T-helper 17 cell (primary cell): ENCODE results near the gene RBM19. TPM values are rescaled to one million over a fixed set of nuclear protein-coding genes. Genes with fewer than 3 reads are reported as not detected.

Source experiments
- ATAC-seq: fragments of 150-1000 bp; cut with Tn5 transposase; 2 replicates; pipeline ENCODE4 v1.10.0; 2021; ENCODE audit warnings: mild to moderate bottlenecking, moderate library complexity
- DNase-seq, 3 donors: peaks; one replicate each; pipeline versions ENCODE4 v3.0.0 to v3.0.0-alpha.2; 2020 to 2021
- H3K9me3 ChIP-seq: one replicate; pipeline ENCODE4 v1.7.0; 2013; ENCODE audit warnings: low read length, mild to moderate bottlenecking; ENCODE audit not compliant: control insufficient read depth, poor library complexity, severe bottlenecking
- H3K27ac Mint-ChIP-seq: one replicate; pipeline ENCODE4 v1.8.0; 2022; ENCODE audit warnings: mild to moderate bottlenecking, moderate library complexity, mixed read lengths
- H3K27me3 Mint-ChIP-seq: one replicate; pipeline ENCODE4 v1.8.0; 2022; ENCODE audit warnings: mixed read lengths
- H3K36me3 Mint-ChIP-seq: one replicate; pipeline ENCODE4 v1.8.0; 2022; ENCODE audit warnings: low read depth, mixed read lengths
- H3K4me1 Mint-ChIP-seq: one replicate; pipeline ENCODE4 v1.8.0; 2022; ENCODE audit warnings: mild to moderate bottlenecking, mixed read lengths
- H3K4me3 Mint-ChIP-seq: one replicate; pipeline ENCODE4 v1.8.0; 2022; ENCODE audit warnings: mild to moderate bottlenecking, moderate library complexity, mixed read lengths
- total RNA-seq, 4 donors: library from RNA in 2 of 4; stranded (reverse) in 2 of 4; gene quantifications; one replicate each; pipeline ENCODE4 v1.2.3 and lab custom pipeline; 2022 to 2026

RBM19 gene
- total RNA-seq, 2 donors from 2014 or later, result 52.9 to 63.0 TPM

GRCh38 chr12:113788020-113788856 lies 177.9 kb downstream of the RBM19 start:
- Mint-ChIP-seq H3K27ac (no peak overlapping the region), H3K27me3 (peaks cover 6% of the 10 kb centered on the region), H3K4me3 (no peak overlapping the region), H3K36me3 (peaks cover 2% of the 10 kb centered on the region), H3K4me1 (no peaks in the 10 kb centered on the region)
- no peak for DNase-seq
- no peaks in the 10 kb centered on the region for H3K9me3 ChIP-seq
- no peak for ATAC-seq

GRCh38 chr12:113786107-113786506 lies 180.0 kb downstream of the RBM19 start:
- Mint-ChIP-seq H3K4me3 (no peak overlapping the region), H3K27ac (no peak overlapping the region), H3K36me3 (no peaks in the 10 kb centered on the region), H3K27me3 (peaks cover 17% of the 10 kb centered on the region), H3K4me1 (no peaks in the 10 kb centered on the region)
- no peaks in the 10 kb centered on the region for H3K9me3 ChIP-seq
- no peak for DNase-seq
- no peak for ATAC-seq

DNA sequence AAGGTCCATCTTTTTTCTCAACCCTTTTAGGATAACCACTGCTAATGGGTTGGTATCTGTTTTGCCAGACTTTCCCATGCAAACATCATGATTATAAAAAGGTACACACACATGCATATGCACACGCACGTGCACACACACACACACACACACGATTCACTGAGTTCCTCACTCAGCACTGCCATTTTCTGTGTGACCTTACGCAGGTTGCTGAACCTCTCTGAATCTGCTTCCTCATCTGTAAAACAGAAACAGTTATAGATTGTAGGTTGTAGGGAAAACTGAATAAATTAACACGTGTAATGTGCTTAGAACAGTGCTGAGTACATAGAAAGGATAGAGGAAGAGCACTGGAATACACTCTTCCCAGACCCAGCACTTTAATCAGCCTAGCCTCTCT lies 182.3 kb downstream of the RBM19 start:
- no peaks in the 10 kb centered on the region for H3K9me3 ChIP-seq
- Mint-ChIP-seq H3K36me3 (no peaks in the 10 kb centered on the region), H3K27me3 (peaks cover 18% of the 10 kb centered on the region), H3K4me3 (no peak overlapping the region), H3K4me1 (no peaks in the 10 kb centered on the region), H3K27ac (no peak overlapping the region)
- no peak for DNase-seq
- ATAC-seq, result no peak

DNA sequence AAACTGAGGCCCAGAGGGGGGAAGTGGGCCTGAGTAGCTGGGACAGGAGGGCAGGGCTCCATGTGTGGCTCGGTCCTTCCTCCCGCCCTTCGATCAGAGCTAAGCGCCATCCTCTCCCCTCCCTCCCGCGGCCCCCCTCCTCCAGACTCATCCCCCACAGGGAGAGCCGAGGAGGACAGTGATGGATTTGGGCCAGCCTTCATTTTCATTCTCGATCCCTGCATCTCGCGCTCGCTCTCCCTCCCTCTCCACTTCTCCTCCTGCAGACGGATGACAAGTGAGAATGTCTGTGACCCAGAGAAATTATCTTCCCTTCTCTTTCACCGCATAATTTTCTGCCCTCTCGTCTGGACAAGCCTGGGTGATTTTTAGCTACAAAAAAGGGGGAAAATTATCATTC lies 183.3 kb downstream of the RBM19 start:
- Mint-ChIP-seq H3K27me3 (peaks cover 18% of the 10 kb centered on the region), H3K4me1 (no peaks in the 10 kb centered on the region), H3K4me3 (no peak overlapping the region), H3K27ac (no peak overlapping the region), H3K36me3 (no peaks in the 10 kb centered on the region)
- no peaks in the 10 kb centered on the region for H3K9me3 ChIP-seq
- ATAC-seq (no peak), DNase-seq (no peak)

DNA sequence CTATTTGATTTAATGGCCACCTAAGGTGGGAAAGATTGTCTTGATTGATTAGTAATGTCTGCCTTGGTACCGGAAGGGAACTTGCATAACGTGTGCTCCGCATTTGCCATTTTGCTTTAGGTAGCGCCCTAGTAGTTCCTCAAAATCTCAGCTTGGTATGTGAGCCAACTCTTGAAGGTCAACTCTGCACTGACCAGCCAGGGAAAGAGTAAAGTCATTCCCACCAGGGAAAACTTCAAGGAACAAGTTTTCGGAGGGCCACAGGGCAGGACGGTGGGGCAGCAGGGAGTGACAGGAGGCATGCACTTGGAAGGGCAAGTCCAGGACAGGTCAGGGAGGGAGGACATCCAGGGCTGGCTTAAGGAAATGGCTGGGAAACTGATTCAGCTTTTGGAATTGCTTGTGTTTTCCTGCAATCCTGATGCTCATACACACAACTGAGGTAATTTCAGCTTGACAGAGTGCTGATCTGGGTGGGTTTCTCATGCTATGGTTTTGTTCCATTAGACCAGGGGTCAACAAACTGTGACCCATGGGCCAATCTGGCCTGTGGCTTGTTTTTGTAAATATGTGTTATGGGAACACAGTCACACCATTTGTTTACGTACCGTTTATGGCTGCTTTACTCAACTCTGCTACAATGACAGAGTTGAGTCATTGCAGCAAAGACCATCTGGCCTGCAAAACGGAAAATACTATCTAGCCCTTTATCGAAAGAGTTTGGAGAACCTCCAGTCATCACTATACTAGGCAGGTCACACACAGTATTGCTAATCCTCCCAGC lies 184.5 kb downstream of the RBM19 start:
- H3K36me3 Mint-ChIP-seq, result no peaks in the 10 kb centered on the region
- ATAC-seq, result no peak
- H3K4me1 Mint-ChIP-seq, result no peaks in the 10 kb centered on the region
- no peaks in the 10 kb centered on the region for H3K9me3 ChIP-seq
- no peak overlapping the region for H3K27ac Mint-ChIP-seq
- no peak overlapping the region for H3K4me3 Mint-ChIP-seq
- no peak for DNase-seq
- peaks cover 19% of the 10 kb centered on the region for H3K27me3 Mint-ChIP-seq

DNA sequence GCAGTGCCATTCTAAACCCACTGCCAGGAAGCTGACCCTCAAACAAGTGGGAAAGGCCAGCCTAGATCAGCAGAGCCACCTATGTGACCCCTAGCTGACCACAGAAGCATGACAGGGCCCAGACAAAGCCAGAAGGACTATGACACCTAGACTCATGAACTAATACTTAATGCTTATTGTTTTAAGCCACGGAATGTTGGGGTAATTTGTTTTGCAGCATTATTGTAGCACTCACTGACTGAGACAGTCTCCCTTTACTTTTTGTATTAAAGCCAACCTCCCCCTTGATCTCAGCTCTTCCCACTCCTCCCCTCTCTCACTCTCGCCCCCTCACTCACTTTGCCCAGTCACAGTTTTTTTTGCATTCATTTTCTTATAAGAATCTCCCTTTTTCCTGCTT lies 186.4 kb downstream of the RBM19 start:
- H3K9me3 ChIP-seq, result no peaks in the 10 kb centered on the region
- no peak for ATAC-seq
- no peak overlapping the region for H3K4me3 Mint-ChIP-seq
- no peak for DNase-seq
- H3K27ac Mint-ChIP-seq, result no peak overlapping the region
- H3K4me1 Mint-ChIP-seq, result no peaks in the 10 kb centered on the region
- no peaks in the 10 kb centered on the region for H3K36me3 Mint-ChIP-seq
- peaks cover 26% of the 10 kb centered on the region for H3K27me3 Mint-ChIP-seq

- H3K36me3 Mint-ChIP-seq, result no peaks in the 10 kb centered on the region
- no peak for DNase-seq
- peaks cover 26% of the 10 kb centered on the region for H3K27me3 Mint-ChIP-seq
- no peak for ATAC-seq
- no peak overlapping the region for H3K27ac Mint-ChIP-seq
- H3K4me3 Mint-ChIP-seq, result no peak overlapping the region
- H3K9me3 ChIP-seq, result no peaks in the 10 kb centered on the region
- no peaks in the 10 kb centered on the region for H3K4me1 Mint-ChIP-seq
Observed at GRCh38 chr12:113778432-113779132, 187.5 kb downstream of the RBM19 start.

DNA sequence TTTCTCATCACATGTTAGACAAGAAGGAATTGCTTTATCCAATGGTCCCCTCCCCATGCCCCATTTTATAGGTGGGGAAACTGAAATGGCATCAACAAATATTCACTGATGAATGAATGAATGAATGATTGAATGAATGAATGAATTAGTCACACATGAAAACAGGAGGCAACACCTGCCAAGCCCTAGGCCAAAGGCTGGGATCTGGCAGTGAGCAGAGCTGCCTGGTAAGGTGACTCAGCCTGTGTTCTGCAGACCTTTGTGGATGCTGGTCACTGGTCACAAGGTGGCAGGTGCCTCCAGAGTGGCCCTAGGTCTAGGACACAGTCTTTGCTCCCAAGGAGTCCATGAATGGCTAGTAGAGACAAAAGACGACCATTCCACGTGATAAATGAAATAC lies 188.4 kb downstream of the RBM19 start:
- DNase-seq (no peak), ATAC-seq (no peak)
- peaks cover 26% of the 10 kb centered on the region for H3K27me3 Mint-ChIP-seq
- no peak overlapping the region for H3K4me3 Mint-ChIP-seq
- H3K4me1 Mint-ChIP-seq, result no peaks in the 10 kb centered on the region
- H3K27ac Mint-ChIP-seq, result no peak overlapping the region
- H3K9me3 ChIP-seq, result no peaks in the 10 kb centered on the region
- H3K36me3 Mint-ChIP-seq, result no peaks in the 10 kb centered on the region

DNA sequence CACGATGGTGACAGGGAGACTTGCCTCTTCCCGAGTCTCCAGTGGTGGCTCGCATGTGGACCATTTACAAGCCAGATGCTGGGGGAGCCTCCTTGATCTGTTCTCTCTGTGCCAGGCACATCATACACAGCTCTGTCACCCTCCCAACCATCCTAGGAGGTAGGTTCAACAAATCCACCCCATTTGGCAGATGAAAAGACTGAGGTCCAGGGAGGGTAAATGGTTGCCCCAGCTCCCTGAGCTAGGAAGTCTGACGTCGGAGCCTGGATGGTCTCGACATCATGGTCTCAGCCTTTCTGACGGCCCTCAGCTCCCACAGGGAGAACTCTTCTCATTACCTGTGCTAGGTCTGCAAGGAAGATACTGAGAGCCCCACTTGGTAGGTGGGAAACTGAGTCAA lies 189.6 kb downstream of the RBM19 start:
- no peak for ATAC-seq
- Mint-ChIP-seq H3K4me3 (no peak overlapping the region), H3K27ac (no peak overlapping the region), H3K27me3 (peaks cover 19% of the 10 kb centered on the region), H3K4me1 (no peaks in the 10 kb centered on the region), H3K36me3 (no peaks in the 10 kb centered on the region)
- H3K9me3 ChIP-seq, result no peaks in the 10 kb centered on the region
- no peak for DNase-seq

DNA sequence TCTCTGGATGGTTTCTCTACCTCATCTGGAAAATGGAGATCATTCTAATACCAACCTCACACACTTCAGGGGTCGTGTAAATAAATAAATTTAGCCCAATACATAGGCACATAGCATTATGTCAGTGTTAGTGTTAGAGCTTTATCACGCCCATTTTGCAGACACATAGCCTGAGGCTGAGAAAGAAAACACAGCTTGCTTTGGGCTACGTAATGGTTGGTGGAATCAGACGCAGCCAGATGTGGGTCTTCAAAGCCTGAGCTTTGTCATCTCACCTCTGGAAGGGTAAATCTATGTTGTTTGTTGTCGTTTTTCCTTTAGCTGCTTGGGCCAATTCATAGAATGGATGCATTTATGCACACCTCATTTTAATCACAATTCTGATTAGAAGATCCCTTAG lies 191.6 kb downstream of the RBM19 start:
- H3K4me3 Mint-ChIP-seq, result no peak overlapping the region
- H3K27ac Mint-ChIP-seq, result no peak overlapping the region
- H3K36me3 Mint-ChIP-seq, result no peaks in the 10 kb centered on the region
- H3K4me1 Mint-ChIP-seq, result no peaks in the 10 kb centered on the region
- H3K9me3 ChIP-seq, result no peaks in the 10 kb centered on the region
- DNase-seq (no peak), ATAC-seq (no peak)
- H3K27me3 Mint-ChIP-seq, result peaks cover 14% of the 10 kb centered on the region

GRCh38 chr12:113772505-113773030 lies 193.6 kb downstream of the RBM19 start:
- DNase-seq, result no peak
- H3K27ac Mint-ChIP-seq, result no peak overlapping the region
- no peaks in the 10 kb centered on the region for H3K9me3 ChIP-seq
- H3K4me1 Mint-ChIP-seq, result no peaks in the 10 kb centered on the region
- H3K4me3 Mint-ChIP-seq, result no peak overlapping the region
- ATAC-seq, result no peak
- no peaks in the 10 kb centered on the region for H3K36me3 Mint-ChIP-seq
- peaks cover 16% of the 10 kb centered on the region for H3K27me3 Mint-ChIP-seq

DNA sequence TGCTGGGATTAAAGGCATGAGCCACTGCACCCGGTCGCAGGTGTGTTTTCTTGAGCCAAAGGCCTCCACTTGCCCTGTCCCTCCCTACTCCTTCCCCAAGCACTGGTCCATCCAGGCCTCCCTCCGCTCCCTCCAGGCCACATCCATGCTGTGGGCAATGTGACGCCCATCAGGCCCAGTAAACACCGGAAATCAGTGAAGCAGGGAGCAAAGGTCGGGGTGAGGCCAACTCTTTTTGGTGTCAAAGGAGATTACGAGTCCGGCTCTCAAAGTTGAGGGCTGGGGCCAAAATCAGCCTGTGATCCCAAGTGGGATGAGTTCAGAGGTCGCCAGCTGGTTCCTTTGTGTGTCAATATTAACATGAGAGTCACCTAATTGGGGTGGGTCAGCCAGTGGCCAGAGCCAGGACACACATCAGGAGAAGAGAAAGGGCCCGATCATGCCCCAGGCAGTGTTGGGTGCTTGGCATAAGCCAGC lies 195.7 kb downstream of the RBM19 start:
- DNase-seq, result no peak
- no peaks in the 10 kb centered on the region for H3K9me3 ChIP-seq
- no peak for ATAC-seq
- no peaks in the 10 kb centered on the region for H3K4me1 Mint-ChIP-seq
- no peak overlapping the region for H3K27ac Mint-ChIP-seq
- no peak overlapping the region for H3K4me3 Mint-ChIP-seq
- no peaks in the 10 kb centered on the region for H3K36me3 Mint-ChIP-seq
- peaks cover 8% of the 10 kb centered on the region for H3K27me3 Mint-ChIP-seq

DNA sequence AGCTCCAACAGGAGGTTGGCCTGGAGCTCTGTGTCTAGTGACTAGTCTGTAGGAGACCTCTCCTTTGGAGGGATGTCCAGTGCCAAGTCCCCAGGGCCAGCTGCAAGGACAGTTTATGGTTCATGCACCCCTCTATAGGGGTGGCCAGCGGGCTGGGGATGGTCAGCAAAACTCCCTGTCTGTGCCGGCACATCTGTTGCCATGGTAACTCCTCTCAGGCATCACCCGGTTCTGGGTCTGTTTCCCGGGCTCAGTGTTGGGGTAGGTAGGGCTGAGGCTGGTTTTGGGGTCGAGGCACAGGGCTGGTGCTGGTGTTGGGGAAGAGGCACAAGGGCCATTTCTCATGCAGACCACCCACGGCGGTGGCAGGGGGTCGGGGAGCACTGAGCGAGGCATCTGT lies 196.8 kb downstream of the RBM19 start:
- Mint-ChIP-seq H3K27ac (no peak overlapping the region), H3K4me1 (no peaks in the 10 kb centered on the region), H3K4me3 (no peak overlapping the region), H3K27me3 (peaks cover 6% of the 10 kb centered on the region), H3K36me3 (no peaks in the 10 kb centered on the region)
- no peak for ATAC-seq
- no peak for DNase-seq
- H3K9me3 ChIP-seq, result no peaks in the 10 kb centered on the region
